AG04450 (cell line): Measurements from ENCODE around the gene SPDYE6. TPM values are rescaled to one million over a fixed set of nuclear protein-coding genes. Genes with fewer than 3 reads are reported as not detected.
A peak's percentile ranks its signal among the peaks of the same experiment; 100 is the strongest.

Source experiments
- CTCF ChIA-PET: fragments of 300-600, 350-600 bp; formaldehyde crosslinking; extraction: SDS; loops from one replicate; lab custom pipeline; 2022; ENCODE audit warnings: antibody characterized with exemption, inconsistent platforms; lab: Charles Lee
- POLR2A ChIA-PET: fragments of 350-600 bp; formaldehyde crosslinking; extraction: SDS; loops from one replicate; lab custom pipeline; 2021; ENCODE audit warnings: antibody characterized with exemption, inconsistent platforms; lab: Yijun Ruan, JAX
- DNase-seq: peaks from one replicate; pipeline ENCODE4 v3.0.0-alpha.2; 2011; ENCODE audit warnings: low read depth, low spot score
- H3K27ac ChIP-seq: one replicate; pipeline ENCODE4 v1.5.1; 2012; ENCODE audit warnings: low read depth, low read length, control low read depth
- H3K27me3 ChIP-seq: one replicate; pipeline ENCODE4 v1.6.0; 2012; ENCODE audit warnings: low read length; ENCODE audit not compliant: control insufficient read depth, insufficient read depth
- H3K4me3 ChIP-seq: 2 replicates; pipeline ENCODE4 v1.5.1; 2011; ENCODE audit warnings: mild to moderate bottlenecking, low read depth, low read length, control low read depth
- H3K9me3 ChIP-seq: 2 replicates; pipeline ENCODE4 v1.5.1; 2012; ENCODE audit warnings: low read length; ENCODE audit not compliant: control insufficient read depth, insufficient read depth
- polyA plus RNA-seq: library from polyadenylated mRNA; depleted of rRNA; stranded (reverse); fragments of >200 nt; gene quantifications from 2 replicates; pipeline ENCODE4 v1.2.3, GENCODE V29; 2011
- TF ChIP-seq, protein P1 (sequence below): IDR thresholded peaks from 2 replicates; pipeline ENCODE4 v1.5.1; 2011; ENCODE audit warnings: low read depth, low read length, control low read depth, inconsistent platforms

Gene SPDYE6
- polyA plus RNA-seq, 1 experiment, result not detected

DNA sequence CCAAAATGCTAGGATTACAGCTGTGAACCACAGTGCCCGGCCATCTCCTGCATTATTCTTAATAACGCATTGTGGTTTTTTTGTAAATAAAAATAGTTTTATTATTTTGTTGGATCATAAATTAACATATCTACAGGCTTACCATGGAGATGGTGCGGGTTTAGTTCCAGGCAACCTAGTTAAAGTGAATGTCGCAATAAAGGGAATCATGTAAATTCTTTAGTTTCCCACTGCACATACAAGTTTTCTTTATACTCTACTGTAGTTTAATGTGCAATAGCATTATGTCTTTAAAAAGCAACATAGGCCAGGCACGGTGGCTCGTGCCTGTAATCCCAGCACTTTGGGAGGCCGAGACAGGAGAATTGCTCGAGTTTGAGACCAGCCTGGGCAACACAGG is 42.3 kb upstream of the SPDYE6 start:
- Histone ChIP-seq H3K27ac (no peak overlapping the region), H3K4me3 (no peak overlapping the region), H3K27me3 (no peaks in the 10 kb centered on the region), H3K9me3 (no peaks in the 10 kb centered on the region; the same call in 1 of the 2 replicates)
- TF ChIP-seq, protein P1, sequence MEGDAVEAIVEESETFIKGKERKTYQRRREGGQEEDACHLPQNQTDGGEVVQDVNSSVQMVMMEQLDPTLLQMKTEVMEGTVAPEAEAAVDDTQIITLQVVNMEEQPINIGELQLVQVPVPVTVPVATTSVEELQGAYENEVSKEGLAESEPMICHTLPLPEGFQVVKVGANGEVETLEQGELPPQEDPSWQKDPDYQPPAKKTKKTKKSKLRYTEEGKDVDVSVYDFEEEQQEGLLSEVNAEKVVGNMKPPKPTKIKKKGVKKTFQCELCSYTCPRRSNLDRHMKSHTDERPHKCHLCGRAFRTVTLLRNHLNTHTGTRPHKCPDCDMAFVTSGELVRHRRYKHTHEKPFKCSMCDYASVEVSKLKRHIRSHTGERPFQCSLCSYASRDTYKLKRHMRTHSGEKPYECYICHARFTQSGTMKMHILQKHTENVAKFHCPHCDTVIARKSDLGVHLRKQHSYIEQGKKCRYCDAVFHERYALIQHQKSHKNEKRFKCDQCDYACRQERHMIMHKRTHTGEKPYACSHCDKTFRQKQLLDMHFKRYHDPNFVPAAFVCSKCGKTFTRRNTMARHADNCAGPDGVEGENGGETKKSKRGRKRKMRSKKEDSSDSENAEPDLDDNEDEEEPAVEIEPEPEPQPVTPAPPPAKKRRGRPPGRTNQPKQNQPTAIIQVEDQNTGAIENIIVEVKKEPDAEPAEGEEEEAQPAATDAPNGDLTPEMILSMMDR, result no peak
- POLR2A ChIA-PET, result no interaction called here
- no peak for DNase-seq
- CTCF ChIA-PET, result no interaction called here

DNA sequence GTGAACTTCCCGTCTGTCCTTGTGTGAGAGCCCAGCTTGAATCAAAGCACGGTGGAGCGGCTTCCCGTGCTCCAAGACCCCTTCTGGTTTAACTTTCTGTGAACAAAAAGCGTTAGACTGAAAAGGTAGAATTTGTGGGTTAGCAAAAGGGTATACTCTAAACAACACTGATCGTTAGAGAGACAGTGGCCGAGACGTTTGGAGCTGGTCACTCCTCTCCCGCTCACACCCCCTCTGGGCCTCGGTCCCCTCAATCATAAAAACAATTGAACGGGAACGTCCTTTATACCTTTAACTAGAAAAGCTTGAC is 40.4 kb upstream of the SPDYE6 start:
- Histone ChIP-seq H3K27me3 (no peaks in the 10 kb centered on the region), H3K9me3 (no peaks in the 10 kb centered on the region; the same call in 1 of the 2 replicates), H3K4me3 (peak overlapping the region; percentile 89), H3K27ac (peak overlapping the region; percentile 77)
- ChIA-PET CTCF (interaction anchor here (0.9 to 3.0 kb wide), 2 partner anchors 8 kb away, joined by 3 to 11 read pairs; no protein-coding TSS in a partner anchor), POLR2A (interaction anchor here (0.6 kb wide), 1 partner anchor 563 kb away, joined by 3 read pairs; no protein-coding TSS in a partner anchor)
- DNase-seq, result no peak
- TF ChIP-seq, protein P1, result no peak

DNA sequence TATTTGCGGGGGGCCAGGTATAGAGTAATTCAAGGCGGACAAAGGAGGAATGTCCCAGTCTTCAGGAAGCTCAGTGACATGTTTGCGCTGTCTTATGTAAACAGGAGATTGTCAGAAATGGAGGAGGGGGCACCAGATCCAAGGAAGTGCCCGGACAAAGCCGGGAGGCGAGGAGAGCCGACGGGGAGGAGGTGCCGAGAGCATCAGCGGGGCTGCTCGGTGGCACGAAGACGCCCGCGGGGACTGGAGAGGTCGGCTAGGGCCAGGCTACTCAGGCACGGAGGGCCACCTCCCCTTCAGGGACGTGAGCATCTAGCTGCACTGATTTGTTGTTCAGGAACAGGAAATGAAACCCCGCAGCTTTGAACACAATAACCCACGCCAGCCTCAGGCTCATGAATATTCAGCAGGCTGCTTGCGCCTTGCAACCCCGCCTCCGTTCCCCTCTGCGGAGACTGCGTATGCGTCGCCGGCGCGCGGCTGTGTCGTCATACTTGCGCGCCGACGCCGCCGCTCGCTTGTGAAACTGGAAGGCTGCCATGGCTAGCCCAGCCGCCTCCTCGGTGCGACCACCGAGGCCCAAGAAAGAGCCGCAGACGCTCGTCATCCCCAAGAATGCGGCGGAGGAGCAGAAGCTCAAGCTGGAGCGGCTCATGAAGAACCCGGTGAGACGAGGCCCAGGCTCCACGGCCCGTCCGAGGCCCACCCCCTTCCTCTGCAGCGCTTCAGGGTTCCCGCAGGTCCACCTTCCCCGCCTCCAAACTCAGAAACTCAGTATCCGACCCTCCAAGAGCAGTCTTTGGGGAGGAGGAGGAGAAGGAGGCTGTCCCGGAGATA is 39.8 kb upstream of the SPDYE6 start, which contains the start of gene PRKRIP1:
TSS of gene PRKRIP1 (plus strand) at position 491 of the 837 bp plus-strand sequence. CDS start at position 540, 49 bp downstream.
- TF ChIP-seq, protein P1, result no peak
- Histone ChIP-seq H3K27me3 (no peaks in the 10 kb centered on the region), H3K9me3 (no peaks in the 10 kb centered on the region; the same call in 1 of the 2 replicates), H3K4me3 (peak within 1 kb of the TSS; percentile 89), H3K27ac (peak within 1 kb of the TSS; percentile 89)
- ChIA-PET POLR2A (interaction anchor here (0.6 to 0.8 kb wide), 4 partner anchors 8 to 231 kb away, joined by 3 to 4 read pairs (median 3); no protein-coding TSS in a partner anchor), CTCF (interaction anchor here (0.9 to 3.0 kb wide), 3 partner anchors 8 to 123 kb away, joined by 3 to 11 read pairs (median 5); no protein-coding TSS in a partner anchor)
- DNase-seq, result peak; percentile 77

DNA sequence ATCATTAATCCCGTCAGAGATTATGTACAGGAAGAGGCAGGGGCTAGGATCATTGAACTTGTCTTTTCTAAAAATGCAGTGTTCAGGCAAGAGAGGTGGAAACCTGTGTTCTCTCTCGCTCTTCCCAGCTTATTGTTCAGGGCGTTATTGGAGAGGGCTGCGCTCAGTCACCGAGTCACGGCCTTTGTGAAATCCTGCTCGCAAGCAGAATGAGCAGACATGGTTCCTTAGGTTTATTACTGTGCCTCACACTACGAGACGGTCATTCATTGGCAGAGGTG is 39.3 kb upstream of the SPDYE6 start:
- Histone ChIP-seq H3K27me3 (no peaks in the 10 kb centered on the region), H3K9me3 (no peaks in the 10 kb centered on the region; the same call in 1 of the 2 replicates), H3K27ac (peak overlapping the region; percentile 89), H3K4me3 (peak overlapping the region; percentile 89)
- TF ChIP-seq, protein P1, result no peak
- POLR2A ChIA-PET, result interaction anchor here (0.7 to 0.8 kb wide), 2 partner anchors 17 to 231 kb away, joined by 3 to 4 read pairs; no protein-coding TSS in a partner anchor
- no peak for DNase-seq
- CTCF ChIA-PET, result interaction anchor here (1.5 to 3.0 kb wide), 2 partner anchors 9 to 123 kb away, joined by 5 to 11 read pairs; no protein-coding TSS in a partner anchor

DNA sequence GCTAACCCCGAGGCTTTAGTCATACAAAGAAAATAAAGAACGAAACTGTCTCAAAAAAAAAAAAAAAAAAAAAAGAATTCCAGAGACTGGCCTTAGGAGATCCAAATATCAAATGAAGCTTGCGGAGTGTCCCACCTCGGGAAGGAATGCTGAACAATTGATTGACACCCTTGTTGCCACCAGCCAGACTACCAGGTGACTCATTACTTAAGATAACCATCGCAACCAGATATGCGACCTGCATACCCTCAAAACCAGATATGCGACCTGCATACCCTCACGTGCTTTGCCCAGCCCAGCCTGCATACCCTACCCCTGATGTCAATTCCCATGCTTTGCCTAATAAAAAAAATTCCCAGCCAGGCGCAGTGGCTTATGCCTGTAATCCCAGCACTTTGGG is 37.2 kb upstream of the SPDYE6 start:
- ChIA-PET POLR2A (no interaction called here), CTCF (interaction anchor here (0.8 to 2.5 kb wide), 2 partner anchors 9 to 115 kb away, joined by 4 to 20 read pairs; no protein-coding TSS in a partner anchor)
- no peak overlapping the region for H3K27ac ChIP-seq
- TF ChIP-seq, protein P1, result no peak
- no peak overlapping the region for H3K4me3 ChIP-seq
- H3K9me3 ChIP-seq, result no peaks in the 10 kb centered on the region; the same call in 1 of the 2 replicates
- no peaks in the 10 kb centered on the region for H3K27me3 ChIP-seq
- DNase-seq, result no peak
